K562 (cell line): ENCODE results near the gene NUMB. TPM values are rescaled to one million over a fixed set of nuclear protein-coding genes. Genes with fewer than 3 reads are reported as not detected.

Experiments used
- ATAC-seq: fragments of 200-7000 bp; cut with Tn5 transposase; 3 replicates; pipeline ENCODE4 v1.9.1; 2020; ENCODE audit warnings: moderate library complexity
- BruUV-seq: library from RNA; stranded (reverse); fragments of 400-500 nt; replicated peaks from 2 replicates; lab custom pipeline; 2021; lab: Mats Ljungman, UMichigan
- CTCF ChIA-PET: fragments of 300-600 bp; formaldehyde crosslinking; extraction: SDS; loops from one replicate; lab custom pipeline; 2021; ENCODE audit warnings: low intra/inter-chr PET ratio; lab: Yijun Ruan, JAX
- POLR2A ChIA-PET: fragments of 300-600, 350-650 bp; sonication (Branson Sonifier 250); formaldehyde crosslinking; extraction: SDS; loops from one replicate; lab custom pipeline; 2021; ENCODE audit warnings: antibody characterized with exemption, inconsistent platforms; lab: Yijun Ruan, JAX
- DNase-seq, 4 experiments: peaks; one replicate each; pipeline versions ENCODE4 v3.0.0 to v3.0.0-alpha.2; 2011 to 2018; ENCODE audit warnings: low spot score in 3 of 4, mixed read lengths in 3 of 4; ENCODE audit errors: extremely low read depth in 1 of 4
- FAIRE-seq: peaks from 2 replicates; lab custom pipeline; 2011; peaks lifted over from hg19 to GRCh38; lab: Jason Lieb, UNC
- H2AFZ ChIP-seq: 2 replicates; pipeline ENCODE4 v1.6.0; 2011; ENCODE audit warnings: low read depth, low read length, control low read depth, inconsistent platforms
- H3K27ac ChIP-seq: fragments of 200-600 bp; 3 replicates; pipeline ENCODE4 v1.8.0; 2011; ENCODE audit warnings: low read depth, mild to moderate bottlenecking, control low read depth, inconsistent platforms, low read length, moderate library complexity, mixed read lengths; ENCODE audit errors: extremely low read depth
- H3K27me3 ChIP-seq, 2 experiments: fragments of 300-600 bp in 1 of 2; 2 replicates in 1 of 2; 3 replicates in 1 of 2; pipeline versions ENCODE4 v1.6.0 to v1.8.0; 2011; ENCODE audit warnings: inconsistent platforms in 2 of 2, low read length in 2 of 2, mild to moderate bottlenecking in 1 of 2, mixed read lengths in 1 of 2, moderate library complexity in 1 of 2; ENCODE audit not compliant: control insufficient read depth in 2 of 2, insufficient read depth in 2 of 2
- H3K36me3 ChIP-seq: fragments of 300-600 bp; 3 replicates; pipeline ENCODE4 v1.8.0; 2011; ENCODE audit warnings: mild to moderate bottlenecking, low read length, inconsistent platforms; ENCODE audit not compliant: control insufficient read depth, insufficient read depth
- H3K4me1 ChIP-seq, 2 experiments: fragments of 200-600 bp in 1 of 2; replicated peaks in 1 of 2; 2 replicates in 1 of 2; 3 replicates in 1 of 2; pipeline versions ENCODE4 v1.5.1 to v1.8.0; 2011; ENCODE audit warnings: inconsistent platforms in 2 of 2, low read length in 2 of 2, mild to moderate bottlenecking in 1 of 2, mixed read lengths in 1 of 2, moderate library complexity in 1 of 2; ENCODE audit not compliant: control insufficient read depth in 2 of 2, insufficient read depth in 2 of 2
- H3K4me2 ChIP-seq: 2 replicates; pipeline ENCODE4 v1.6.1; 2011; ENCODE audit warnings: low read length, control low read depth, inconsistent platforms, mixed read lengths; ENCODE audit not compliant: insufficient read depth
- H3K4me3 ChIP-seq: fragments of 200-600 bp; sonication (generic), shearing (Covaris generic); 2 replicates; pipeline ENCODE4 v1.5.1; 2016; ENCODE audit warnings: control low read depth, inconsistent platforms
- H3K79me2 ChIP-seq: fragments of 200-600 bp; 3 replicates; pipeline ENCODE4 v1.8.0; 2011; ENCODE audit warnings: low read length, inconsistent platforms; ENCODE audit not compliant: control insufficient read depth, insufficient read depth
- H3K9ac ChIP-seq, 2 experiments: 2 replicates each; pipeline versions ENCODE4 v1.6.0 to v1.6.1; 2011; ENCODE audit warnings: low read depth in 2 of 2, low read length in 2 of 2, control low read depth in 1 of 2, inconsistent platforms in 1 of 2, mild to moderate bottlenecking in 1 of 2, mixed read lengths in 1 of 2; ENCODE audit not compliant: insufficient read depth in 1 of 2
- H3K9me1 ChIP-seq: one replicate; pipeline ENCODE4 v1.6.0; 2011; ENCODE audit warnings: inconsistent platforms, mild to moderate bottlenecking, low read length, moderate library complexity; ENCODE audit not compliant: control insufficient read depth, insufficient read depth
- H3K9me3 ChIP-seq: replicated peaks from 2 replicates; pipeline ENCODE4 v1.5.1; 2011; ENCODE audit warnings: low read depth, low read length, inconsistent platforms; ENCODE audit not compliant: control insufficient read depth, insufficient read depth
- H4K20me1 ChIP-seq: replicated peaks from 2 replicates; pipeline ENCODE4 v1.6.1; 2011; ENCODE audit warnings: low read length, inconsistent platforms, mixed read lengths; ENCODE audit not compliant: control insufficient read depth, insufficient read depth
- CAMTA2 ChIP-seq: fragments of 250-450 bp; sonication (Bioruptor Pico); conservative IDR thresholded peaks from 2 replicates; pipeline ENCODE4 v1.5.1; 2022
- DDX20 ChIP-seq: fragments of 450-650 bp; IDR thresholded peaks from 2 replicates; pipeline ENCODE4 v1.6.1; 2016; ENCODE audit warnings: missing genetic modification characterization, low read depth, mild to moderate bottlenecking, missing compliant biosample characterization, moderate library complexity
- ETS1 ChIP-seq: conservative IDR thresholded peaks from 2 replicates; pipeline ENCODE4 v1.6.1; 2011; ENCODE audit warnings: low read depth, mild to moderate bottlenecking, low read length; ENCODE audit not compliant: control insufficient read depth
- GTF2A2 ChIP-seq: IDR thresholded peaks from 2 replicates; pipeline ENCODE4 v1.6.1; 2016; ENCODE audit warnings: mild to moderate bottlenecking, missing genetic modification characterization, missing compliant biosample characterization
- HES1 ChIP-seq: fragments of 450-650 bp; IDR thresholded peaks from 2 replicates; pipeline ENCODE4 v1.6.1; 2016; ENCODE audit warnings: low read depth, mild to moderate bottlenecking, moderate library complexity
- HMGXB4 ChIP-seq: sonication (generic); formaldehyde crosslinking; IDR thresholded peaks from 2 replicates; pipeline ENCODE4 v1.8.1; 2023; ENCODE audit warnings: mild to moderate bottlenecking, missing genetic modification reagents
- LARP7 ChIP-seq: fragments of 450-650 bp; IDR thresholded peaks from 2 replicates; pipeline ENCODE4 v1.6.1; 2016
- MAZ ChIP-seq, 2 experiments: fragments of 450-650 bp in 1 of 2; sonication (generic) in 1 of 2; formaldehyde crosslinking; IDR thresholded peaks in 1 of 2; conservative IDR thresholded peaks in 1 of 2; 2 replicates each; pipeline versions ENCODE4 v1.4.0 to v1.5.0; 2020; ENCODE audit warnings: mild to moderate bottlenecking in 1 of 2, missing genetic modification reagents in 1 of 2
- NBN ChIP-seq: fragments of 450-650 bp; IDR thresholded peaks from 2 replicates; pipeline ENCODE4 v1.6.1; 2016; ENCODE audit warnings: low read depth, mild to moderate bottlenecking
- RBM25 ChIP-seq: fragments of 200-400 bp; formaldehyde crosslinking; IDR thresholded peaks from 2 replicates; pipeline ENCODE4 v1.6.1; 2018; ENCODE audit warnings: low read length, low read depth, moderate library complexity; ENCODE audit not compliant: severe bottlenecking
- RCOR1 ChIP-seq, 2 experiments: IDR thresholded peaks; 2 replicates each; pipeline ENCODE4 v1.6.1; 2012; ENCODE audit warnings: low read depth in 2 of 2, low read length in 2 of 2, borderline replicate concordance in 1 of 2, improper control_type of control experiment in 1 of 2
- RFX1 ChIP-seq: fragments of 450-650 bp; IDR thresholded peaks from 2 replicates; pipeline ENCODE4 v1.6.1; 2016; ENCODE audit warnings: mild to moderate bottlenecking, moderate library complexity
- STAT5B ChIP-seq: fragments of 250-450 bp; sonication (Bioruptor Pico); IDR thresholded peaks from 2 replicates; pipeline ENCODE4 v1.8.0; 2021; ENCODE audit warnings: mild to moderate bottlenecking, inconsistent platforms
- TBP ChIP-seq: optimal IDR thresholded peaks from 2 replicates; pipeline ENCODE3; 2011; ENCODE audit warnings: low read depth, low read length, improper control_type of control experiment
- ZZZ3 ChIP-seq: fragments of 450-650 bp; IDR thresholded peaks from 2 replicates; pipeline ENCODE4 v1.6.1; 2016; ENCODE audit warnings: antibody characterized with exemption, mild to moderate bottlenecking, moderate library complexity
- WGBS: fragments of 100-300 bp; shearing (Covaris generic); methylation state at CpG from one replicate; pipeline ENCODE4 v1.1.6; 2016; ENCODE audit warnings: low coverage, mixed read lengths; ENCODE audit not compliant: insufficient coverage; ENCODE audit errors: missing lambda C conversion rate; 5-methylcytosine and 5-hydroxymethylcytosine counted together
- in situ Hi-C: fragments of 300-500 bp; cut with MboI; formaldehyde crosslinking; loops from 4 replicates; pipeline ENCODE4 v1.15.0; 2018; ENCODE audit warnings: inconsistent platforms, mixed read lengths
- intact Hi-C: fragments of 100-400 bp; cut with micrococcal nuclease; formaldehyde crosslinking; loops from 2 replicates; pipeline ENCODE4 v1.14.2; 2022
- polyA plus RNA-seq, 8 experiments: library from polyadenylated mRNA; depleted of rRNA in 4 of 8; stranded (reverse) in 5 of 8; unstranded in 3 of 8; fragments of >200 nt; fragmentation: Nextera tagmentation in 2 of 8; fragmentation: Illumina TruSeq in 1 of 8; extraction: Ambion mirVana in 2 of 8; extraction: Trizol in 1 of 8; gene quantifications; 2 replicates each; pipeline versions ENCODE4 v1.2.1 to v1.2.3, GENCODE V29; 2011 to 2014; ENCODE audit warnings: inconsistent platforms in 1 of 8, missing spikeins in 1 of 8
- total RNA-seq, 7 experiments: library from RNA; depleted of rRNA in 6 of 7; stranded (reverse); fragments of >200 nt in 6 of 7; fragmentation: Illumina TruSeq in 2 of 7; extraction: Trizol in 2 of 7; gene quantifications; 2 replicates each; pipeline versions ENCODE4 v1.2.1 to v1.2.3, GENCODE V29; 2011 to 2021; ENCODE audit warnings: low replicate concordance in 1 of 7

Gene NUMB
- total and polyA plus RNA-seq, 9 of the 15 experiments (the other 6 are each of a cell fraction or from before 2014, with no cell fraction given): 13.5 to 54.0 (median 32.3) TPM

GRCh38 chr14:73452341-73453186, 5.8 kb downstream of the NUMB start (continued):
- TF ChIP-seq ETS1 (no peak), TBP (no peak)

- ChIA-PET POLR2A (interaction anchor here (0.7 kb wide), 1 partner anchor 9 kb away, joined by 4 read pairs; no protein-coding TSS in a partner anchor), CTCF (no interaction called here)
- no peak overlapping the region for H2AFZ ChIP-seq
- no peaks in the 10 kb centered on the region for H3K27me3 ChIP-seq
- no peaks in the 10 kb centered on the region for H3K36me3 ChIP-seq
- no peaks in the 10 kb centered on the region for H3K4me1 ChIP-seq
- TF ChIP-seq RCOR1 (IDR thresholded peaks at IDR 0.05; ENCODE audit: borderline replicate concordance in 1 of 2, low read depth in 2 of 2, low read length in 2 of 2) (no peak), HES1 (no peak), HMGXB4 (CRISPR knock-in tag) (no peak), LARP7 (no peak), GTF2A2 (tag) (no peak), RBM25 (no peak), MAZ (CRISPR knock-in tag; conservative IDR thresholded peaks at IDR 0.05 in 1 of 2, IDR thresholded peaks at IDR 0.05 in 1 of 2) (no peak), DDX20 (tag) (no peak), ZZZ3 (no peak), NBN (no peak), RFX1 (no peak), CAMTA2 (no peak), STAT5B (CRISPR knock-in tag) (no peak)
- FAIRE-seq: no peak
- no peak overlapping the region for H3K4me2 ChIP-seq
- ATAC-seq: no peak
- no peaks in the 10 kb centered on the region for H4K20me1 ChIP-seq
- no peak for DNase-seq
- no TSS peak for BruUV-seq
- H3K9ac ChIP-seq: no peak overlapping the region
- intact Hi-C loops: no loop called here
- in situ Hi-C loops: no loop called here
- H3K9me3 ChIP-seq: no peaks in the 10 kb centered on the region
- 85% methylated on average over 11 of the region's 11 CpGs for WGBS
- H3K79me2 ChIP-seq: peaks cover 72% of the 10 kb centered on the region
- no peak overlapping the region for H3K27ac ChIP-seq
- H3K9me1 ChIP-seq: no peaks in the 10 kb centered on the region
- no peak overlapping the region for H3K4me3 ChIP-seq
Measured at GRCh38 chr14:73443758-73444157, 14.6 kb downstream of the NUMB start.
